DND-41 (cell line): ENCODE measurements around the gene TJP3.

Source experiments
- ATAC-seq: fragments of 200-7000 bp; cut with Tn5 transposase; 3 replicates; pipeline ENCODE4 v1.9.1; 2021; ENCODE audit warnings: low read depth; ENCODE audit not compliant: insufficient read depth
- DNase-seq: peaks from one replicate; pipeline ENCODE4 v3.0.0-alpha.2; 2020
- H2AFZ ChIP-seq: 2 replicates; pipeline ENCODE4 v1.6.0; 2012; ENCODE audit warnings: low read depth, low read length
- H3K27ac ChIP-seq: 2 replicates; pipeline ENCODE4 v1.5.1; 2012; ENCODE audit warnings: low read length, inconsistent platforms
- H3K27me3 ChIP-seq: fragments of 200-600 bp; sonication (generic); 2 replicates; pipeline ENCODE4 v1.6.0; 2012; ENCODE audit warnings: low read length, mild to moderate bottlenecking, inconsistent platforms; ENCODE audit not compliant: insufficient read depth, poor library complexity
- H3K36me3 ChIP-seq: 2 replicates; pipeline ENCODE4 v1.5.1; 2012; ENCODE audit warnings: low read length, inconsistent platforms; ENCODE audit not compliant: insufficient read depth
- H3K4me1 ChIP-seq: 2 replicates; pipeline ENCODE4 v1.5.1; 2012; ENCODE audit warnings: mild to moderate bottlenecking, low read length; ENCODE audit not compliant: insufficient read depth
- H3K4me2 ChIP-seq: 2 replicates; pipeline ENCODE4 v1.6.0; 2012; ENCODE audit warnings: mild to moderate bottlenecking, moderate library complexity, low read length, inconsistent platforms; ENCODE audit not compliant: insufficient read depth
- H3K4me3 ChIP-seq, 2 experiments: fragments of 200-600 bp in 1 of 2; shearing (Covaris generic) in 1 of 2; 2 replicates each; pipeline ENCODE4 v1.5.1; 2012 to 2016; ENCODE audit warnings: inconsistent platforms in 2 of 2, low read length in 2 of 2, mild to moderate bottlenecking in 2 of 2, low read depth in 1 of 2, moderate library complexity in 1 of 2
- H3K79me2 ChIP-seq: 2 replicates; pipeline ENCODE4 v1.6.0; 2012; ENCODE audit warnings: low read length, inconsistent platforms; ENCODE audit not compliant: insufficient read depth
- H3K9ac ChIP-seq: 2 replicates; pipeline ENCODE4 v1.6.0; 2012; ENCODE audit warnings: low read depth, mild to moderate bottlenecking, inconsistent platforms, low read length, moderate library complexity
- H3K9me3 ChIP-seq: 2 replicates; pipeline ENCODE4 v1.5.1; 2012; ENCODE audit warnings: low read length, moderate library complexity, mild to moderate bottlenecking, inconsistent platforms; ENCODE audit not compliant: insufficient read depth, severe bottlenecking
- H4K20me1 ChIP-seq: 2 replicates; pipeline ENCODE4 v1.6.0; 2012; ENCODE audit warnings: low read length; ENCODE audit not compliant: insufficient read depth
- EZH2 ChIP-seq: IDR thresholded peaks from 3 replicates; pipeline ENCODE4 v1.6.1; 2012; ENCODE audit warnings: borderline replicate concordance, low read depth, mild to moderate bottlenecking, moderate library complexity, low read length, inconsistent platforms; ENCODE audit not compliant: severe bottlenecking
- TF ChIP-seq, protein P1 (sequence below): IDR thresholded peaks from 2 replicates; pipeline ENCODE4 v1.5.1; 2012; ENCODE audit warnings: borderline replicate concordance, low read length, moderate library complexity, mild to moderate bottlenecking; ENCODE audit not compliant: poor library complexity, severe bottlenecking; ENCODE audit errors: extremely low read depth

The TJP3 gene

GRCh38 chr19:3759482-3760254 lies 51.5 kb downstream of the TJP3 start:
- peak overlapping the region; percentile 85 for H3K4me2 ChIP-seq
- peak overlapping the region; percentile 72; the same call in 1 of the 2 replicates for H3K9ac ChIP-seq
- H2AFZ ChIP-seq: no peak overlapping the region
- no peak for DNase-seq
- 0 out of 2 replicates have a peak, but pooled peaks cover 5% of the 10 kb centered on the region for H4K20me1 ChIP-seq
- TF ChIP-seq, protein P1, sequence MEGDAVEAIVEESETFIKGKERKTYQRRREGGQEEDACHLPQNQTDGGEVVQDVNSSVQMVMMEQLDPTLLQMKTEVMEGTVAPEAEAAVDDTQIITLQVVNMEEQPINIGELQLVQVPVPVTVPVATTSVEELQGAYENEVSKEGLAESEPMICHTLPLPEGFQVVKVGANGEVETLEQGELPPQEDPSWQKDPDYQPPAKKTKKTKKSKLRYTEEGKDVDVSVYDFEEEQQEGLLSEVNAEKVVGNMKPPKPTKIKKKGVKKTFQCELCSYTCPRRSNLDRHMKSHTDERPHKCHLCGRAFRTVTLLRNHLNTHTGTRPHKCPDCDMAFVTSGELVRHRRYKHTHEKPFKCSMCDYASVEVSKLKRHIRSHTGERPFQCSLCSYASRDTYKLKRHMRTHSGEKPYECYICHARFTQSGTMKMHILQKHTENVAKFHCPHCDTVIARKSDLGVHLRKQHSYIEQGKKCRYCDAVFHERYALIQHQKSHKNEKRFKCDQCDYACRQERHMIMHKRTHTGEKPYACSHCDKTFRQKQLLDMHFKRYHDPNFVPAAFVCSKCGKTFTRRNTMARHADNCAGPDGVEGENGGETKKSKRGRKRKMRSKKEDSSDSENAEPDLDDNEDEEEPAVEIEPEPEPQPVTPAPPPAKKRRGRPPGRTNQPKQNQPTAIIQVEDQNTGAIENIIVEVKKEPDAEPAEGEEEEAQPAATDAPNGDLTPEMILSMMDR: no peak
- TF ChIP-seq EZH2: no peak
- no peak overlapping the region for H3K27ac ChIP-seq
- H3K9me3 ChIP-seq: no peaks in the 10 kb centered on the region
- H3K79me2 ChIP-seq: peaks cover 34% of the 10 kb centered on the region
- H3K4me1 ChIP-seq: peaks cover 40% of the 10 kb centered on the region
- no peaks in the 10 kb centered on the region for H3K27me3 ChIP-seq
- H3K36me3 ChIP-seq: peaks cover 22% of the 10 kb centered on the region
- H3K4me3 ChIP-seq: peak overlapping the region in 1 of 2 experiments; percentile 27; a peak in 1 of 4 replicates
- ATAC-seq: no peak

DNA sequence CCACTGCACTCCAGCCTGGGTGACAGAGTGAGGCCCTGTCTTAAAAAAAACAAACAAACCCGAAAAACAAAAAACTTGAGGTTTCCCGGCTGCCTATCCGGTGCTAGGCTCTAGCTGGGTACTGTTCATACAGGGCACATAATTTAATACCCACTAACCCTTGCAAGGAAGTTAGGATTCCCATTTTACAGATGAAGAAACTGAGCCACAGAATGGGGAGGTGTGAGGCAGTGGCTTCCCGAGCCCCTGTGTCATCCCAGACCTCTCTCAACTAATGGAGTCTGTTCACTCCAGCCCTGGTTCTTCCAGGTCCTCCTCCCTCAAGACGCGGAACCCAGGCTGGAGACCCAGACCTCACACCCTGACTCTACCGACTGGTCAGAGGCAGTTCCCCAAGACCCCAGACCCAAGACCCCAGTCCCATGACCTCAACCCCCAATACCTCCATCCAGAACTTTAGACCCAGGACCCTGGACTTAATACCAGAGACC lies 52.7 kb downstream of the TJP3 start:
- TF ChIP-seq EZH2: no peak
- TF ChIP-seq, protein P1: no peak
- H3K4me1 ChIP-seq: peaks cover 40% of the 10 kb centered on the region
- no peaks in the 10 kb centered on the region for H3K9me3 ChIP-seq
- H4K20me1 ChIP-seq: 0 out of 2 replicates have a peak, but pooled peaks cover 5% of the 10 kb centered on the region
- peak; percentile 12 for DNase-seq
- no peak for ATAC-seq
- peak overlapping the region; percentile 70 for H3K27ac ChIP-seq
- peak overlapping the region; percentile 75 for H2AFZ ChIP-seq
- peaks cover 28% of the 10 kb centered on the region for H3K36me3 ChIP-seq
- H3K79me2 ChIP-seq: peaks cover 34% of the 10 kb centered on the region
- peak overlapping the region; percentile 85 for H3K4me2 ChIP-seq
- peak overlapping the region; percentile 52 to 69 for H3K4me3 ChIP-seq
- peak overlapping the region; percentile 72 for H3K9ac ChIP-seq
- H3K27me3 ChIP-seq: no peaks in the 10 kb centered on the region

- Histone ChIP-seq H3K4me1 (peaks cover 40% of the 10 kb centered on the region), H4K20me1 (0 out of 2 replicates have a peak, but pooled peaks cover 5% of the 10 kb centered on the region), H3K9ac (peak within 1 kb of the TSS; percentile 81), H3K4me2 (peak within 1 kb of the TSS; percentile 85), H2AFZ (peak within 1 kb of the TSS; percentile 87), H3K79me2 (peaks cover 34% of the 10 kb centered on the region), H3K27ac (peak within 1 kb of the TSS; percentile 99), H3K27me3 (no peaks in the 10 kb centered on the region), H3K9me3 (no peaks in the 10 kb centered on the region), H3K36me3 (peaks cover 31% of the 10 kb centered on the region), H3K4me3 (peak within 1 kb of the TSS; percentile 53 to 69)
- TF ChIP-seq EZH2: no peak
- TF ChIP-seq, protein P1: peak; percentile 86
- peak; percentile 94 for DNase-seq
- ATAC-seq: peak; percentile 56
Observed at GRCh38 chr19:3761382-3762129, 53.4 kb downstream of the TJP3 start, which contains the start of gene APBA3. Gene APBA3, minus strand, starts transcription at chr19:3761692. Its CDS starts 1,428 bp downstream, at chr19:3760264.
